HepG2 (cell line): ENCODE data around the gene CACHD1. TPM values are rescaled to one million over a fixed set of nuclear protein-coding genes. Genes with fewer than 3 reads are reported as not detected.

ENCODE experiments used
- ATAC-seq: fragments of 200-7000 bp; cut with Tn5 transposase; 3 replicates; pipeline ENCODE4 v1.9.1; 2020; ENCODE audit warnings: mild to moderate bottlenecking, moderate library complexity
- BruUV-seq: library from RNA; stranded (reverse); fragments of 400-500 nt; replicated peaks from 2 replicates; lab custom pipeline; 2021; lab: Mats Ljungman, UMichigan
- CTCF ChIA-PET: fragments of 300-600 bp; formaldehyde crosslinking; extraction: SDS; loops from one replicate; lab custom pipeline; 2021; ENCODE audit warnings: low total read pairs, inconsistent platforms, low intra/inter-chr PET ratio; lab: Yijun Ruan, JAX
- POLR2A ChIA-PET: fragments of 350-600 bp; sonication (Branson Sonifier 250); formaldehyde crosslinking; loops from one replicate; lab custom pipeline; 2020; ENCODE audit warnings: antibody characterized with exemption, inconsistent platforms; lab: Yijun Ruan, JAX
- DNase-seq: peaks from one replicate; pipeline ENCODE4 v3.0.0-alpha.2; 2015; ENCODE audit warnings: low spot score
- FAIRE-seq: peaks from 3 replicates; lab custom pipeline; 2011; peaks lifted over from hg19 to GRCh38; lab: Jason Lieb, UNC
- H2AFZ ChIP-seq: one replicate; pipeline ENCODE4 v1.6.1; 2011; ENCODE audit warnings: low read length, inconsistent platforms
- H3K27ac ChIP-seq: fragments of 300-600 bp; 3 replicates; pipeline ENCODE4 v1.8.0; 2011; ENCODE audit warnings: mixed run types, mild to moderate bottlenecking, mixed read lengths, low read length, inconsistent platforms; ENCODE audit not compliant: insufficient read depth; ENCODE audit errors: extremely low read length
- H3K27me3 ChIP-seq, 2 experiments: fragments of 200-600 bp in 1 of 2; 2 replicates in 1 of 2; 3 replicates in 1 of 2; pipeline versions ENCODE4 v1.6.0 to v1.8.0; 2011; ENCODE audit warnings: low read length in 2 of 2, mild to moderate bottlenecking in 2 of 2, moderate library complexity in 2 of 2, inconsistent platforms in 1 of 2; ENCODE audit not compliant: insufficient read depth in 2 of 2, control insufficient read depth in 1 of 2
- H3K36me3 ChIP-seq, 2 experiments: fragments of 200-600 bp in 1 of 2; replicated peaks in 1 of 2; 2 replicates in 1 of 2; 3 replicates in 1 of 2; pipeline versions ENCODE4 v1.5.1 to v1.8.0; 2011; ENCODE audit warnings: low read length in 2 of 2, inconsistent platforms in 1 of 2; ENCODE audit not compliant: insufficient read depth in 2 of 2, control insufficient read depth in 1 of 2
- H3K4me1 ChIP-seq: 2 replicates; pipeline ENCODE4 v1.5.1; 2012; ENCODE audit warnings: low read length, inconsistent platforms; ENCODE audit not compliant: insufficient read depth
- H3K4me2 ChIP-seq: 2 replicates; pipeline ENCODE4 v1.6.0; 2011; ENCODE audit warnings: low read depth, low read length, inconsistent platforms
- H3K4me3 ChIP-seq, 3 experiments: fragments of 200-600 bp in 1 of 3; sonication (generic), shearing (Covaris generic) in 1 of 3; replicated peaks in 1 of 3; 2 replicates each; pipeline ENCODE4 v1.5.1; 2011 to 2016; ENCODE audit warnings: low read length in 3 of 3, inconsistent platforms in 2 of 3, low read depth in 2 of 3, mild to moderate bottlenecking in 2 of 3, control low read depth in 1 of 3, mixed read lengths in 1 of 3; ENCODE audit not compliant: insufficient read depth in 1 of 3
- H3K79me2 ChIP-seq: one replicate; pipeline ENCODE4 v1.6.1; 2011; ENCODE audit warnings: low read length, inconsistent platforms; ENCODE audit not compliant: insufficient read depth
- H3K9ac ChIP-seq: 2 replicates; pipeline ENCODE4 v1.6.0; 2011; ENCODE audit warnings: mild to moderate bottlenecking, low read depth, low read length, inconsistent platforms; ENCODE audit not compliant: insufficient read depth
- H3K9me3 ChIP-seq: 2 replicates; pipeline ENCODE4 v1.5.1; 2012; ENCODE audit warnings: mild to moderate bottlenecking, low read length
- H4K20me1 ChIP-seq: 2 replicates; pipeline ENCODE4 v1.6.0; 2011; ENCODE audit warnings: inconsistent platforms, mild to moderate bottlenecking, low read length, moderate library complexity; ENCODE audit not compliant: insufficient read depth
- NBN ChIP-seq: fragments of 450-650 bp; conservative IDR thresholded peaks from 2 replicates; pipeline ENCODE4 v1.6.1; 2017
- POLR2AphosphoS2 ChIP-seq: IDR thresholded peaks from 2 replicates; pipeline ENCODE4 v1.6.1; 2011; ENCODE audit warnings: low read depth, low read length, improper control_type of control experiment
- TMF1 ChIP-seq: sonication (generic); formaldehyde crosslinking; IDR thresholded peaks from 2 replicates; pipeline ENCODE4 v1.8.1; 2022; ENCODE audit warnings: low read depth, missing genetic modification reagents
- ZNF350 ChIP-seq: sonication (generic); formaldehyde crosslinking; IDR thresholded peaks from 2 replicates; pipeline ENCODE4 v1.4.0; 2020; ENCODE audit warnings: mild to moderate bottlenecking, low read depth, missing genetic modification reagents, borderline replicate concordance
- ZNF672 ChIP-seq: sonication (generic); formaldehyde crosslinking; IDR thresholded peaks from 2 replicates; pipeline ENCODE4 v1.8.1; 2022; ENCODE audit warnings: missing genetic modification reagents
- ZSCAN12 ChIP-seq: sonication (generic); formaldehyde crosslinking; IDR thresholded peaks from 2 replicates; pipeline ENCODE4 v1.9.0; 2021; ENCODE audit warnings: mild to moderate bottlenecking, missing genetic modification reagents
- WGBS: methylation state at CpG from one replicate; pipeline ENCODE4 v1.1.6; 2017; ENCODE audit warnings: low lambda C conversion rate; 5-methylcytosine and 5-hydroxymethylcytosine counted together
- in situ Hi-C: cut with HindIII; loops from 2 replicates; pipeline ENCODE4 v1.10.0; 2017; ENCODE audit warnings: low pct_unique_long_range_greater_than_20kb; ENCODE audit not compliant: extremely low pct_ligation_motif_present
- intact Hi-C: fragments of 100-400 bp; cut with micrococcal nuclease; formaldehyde crosslinking; loops from one replicate; pipeline ENCODE4 v1.10.0; 2022; ENCODE audit not compliant: unreplicated experiment
- polyA plus RNA-seq, 8 experiments: library from polyadenylated mRNA; depleted of rRNA in 3 of 8; stranded (reverse) in 7 of 8; unstranded in 1 of 8; fragments of >200 nt; fragmentation: Illumina TruSeq in 4 of 8; extraction: Trizol in 4 of 8; gene quantifications; 2 replicates each; pipeline versions ENCODE4 v1.2.1 to v1.2.3, GENCODE V29; 2011 to 2016; ENCODE audit warnings: low read depth in 4 of 8, missing spikeins in 1 of 8, mixed read lengths in 1 of 8; ENCODE audit not compliant: insufficient read depth in 1 of 8
- total RNA-seq, 5 experiments: library from RNA; depleted of rRNA; stranded (reverse); fragments of >200 nt; fragmentation: Illumina TruSeq; extraction: Trizol; gene quantifications; 2 replicates each; pipeline ENCODE4 v1.2.3, GENCODE V29; 2016; ENCODE audit warnings: low read depth in 1 of 5
- TF ChIP-seq, protein P1 (sequence below): sonication (generic); formaldehyde crosslinking; conservative IDR thresholded peaks from 2 replicates; pipeline ENCODE4 v1.8.0; 2022; ENCODE audit warnings: missing genetic modification reagents
- TF ChIP-seq, protein P2 (sequence below): sonication (generic); formaldehyde crosslinking; IDR thresholded peaks from 2 replicates; pipeline ENCODE4 v1.4.0; 2020; ENCODE audit warnings: missing genetic modification reagents
- TF ChIP-seq, protein P3 (sequence below): sonication (generic); formaldehyde crosslinking; IDR thresholded peaks from 2 replicates; pipeline ENCODE4 v1.4.0; 2020; ENCODE audit warnings: missing genetic modification reagents
- TF ChIP-seq, protein P4 (sequence below): sonication (generic); formaldehyde crosslinking; IDR thresholded peaks from 2 replicates; pipeline ENCODE4 v1.5.1; 2020; ENCODE audit warnings: mild to moderate bottlenecking, missing genetic modification reagents

CACHD1 gene
- total and polyA plus RNA-seq, 2 of the 13 experiments (the other 11 are each of a cell fraction or from before 2014, with no cell fraction given) = 0.11 TPM; not detected in 1

DNA sequence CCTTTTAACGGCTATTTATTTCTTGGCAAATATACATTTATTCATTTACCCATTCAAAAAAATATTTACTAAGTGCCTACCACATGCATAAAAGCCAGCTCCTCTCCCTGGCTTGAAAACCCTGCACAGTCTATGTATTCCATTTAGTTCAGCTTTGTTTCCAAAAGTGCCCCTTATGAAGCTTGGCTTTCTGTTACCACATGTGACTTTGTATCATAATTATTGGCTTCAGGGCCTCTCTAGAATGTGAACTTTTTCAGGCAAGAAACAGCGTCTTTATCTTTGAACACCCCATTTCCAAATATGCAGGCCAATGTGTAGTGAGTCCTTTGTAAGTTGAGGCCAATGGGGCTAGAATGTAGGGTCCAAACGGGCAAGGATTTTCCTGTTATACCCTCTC, 69.4 kb downstream of the CACHD1 start (continued):
- TF ChIP-seq, protein P1, sequence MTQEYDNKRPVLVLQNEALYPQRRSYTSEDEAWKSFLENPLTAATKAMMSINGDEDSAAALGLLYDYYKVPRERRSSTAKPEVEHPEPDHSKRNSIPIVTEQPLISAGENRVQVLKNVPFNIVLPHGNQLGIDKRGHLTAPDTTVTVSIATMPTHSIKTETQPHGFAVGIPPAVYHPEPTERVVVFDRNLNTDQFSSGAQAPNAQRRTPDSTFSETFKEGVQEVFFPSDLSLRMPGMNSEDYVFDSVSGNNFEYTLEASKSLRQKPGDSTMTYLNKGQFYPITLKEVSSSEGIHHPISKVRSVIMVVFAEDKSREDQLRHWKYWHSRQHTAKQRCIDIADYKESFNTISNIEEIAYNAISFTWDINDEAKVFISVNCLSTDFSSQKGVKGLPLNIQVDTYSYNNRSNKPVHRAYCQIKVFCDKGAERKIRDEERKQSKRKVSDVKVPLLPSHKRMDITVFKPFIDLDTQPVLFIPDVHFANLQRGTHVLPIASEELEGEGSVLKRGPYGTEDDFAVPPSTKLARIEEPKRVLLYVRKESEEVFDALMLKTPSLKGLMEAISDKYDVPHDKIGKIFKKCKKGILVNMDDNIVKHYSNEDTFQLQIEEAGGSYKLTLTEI (CRISPR knock-in tag) = no peak
- no peak for TF ChIP-seq ZNF672 (CRISPR knock-in tag)
- no peak for TF ChIP-seq ZSCAN12 (CRISPR knock-in tag)

DNA sequence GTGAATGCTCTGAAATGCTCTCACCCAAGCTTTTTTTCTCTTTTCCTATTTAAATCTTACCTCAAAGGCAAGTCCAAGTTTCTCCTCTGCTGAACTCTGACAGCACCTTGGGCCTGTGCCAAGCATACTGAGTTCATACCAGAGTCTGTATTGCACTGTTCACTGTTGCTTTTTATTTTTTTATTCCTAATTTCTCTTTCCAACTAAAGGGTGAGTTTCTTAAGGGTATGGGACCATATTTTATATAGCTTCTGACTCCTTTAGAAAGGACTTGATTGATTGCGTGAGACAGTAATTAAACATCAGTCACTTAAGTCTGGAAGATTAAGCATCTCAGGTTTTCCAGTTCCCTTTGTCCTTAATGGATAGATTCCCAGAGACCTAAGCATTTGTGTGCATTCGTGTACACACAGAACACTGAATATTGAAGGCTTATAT, 69.9 kb downstream of the CACHD1 start:
- no peak for ATAC-seq
- H3K27ac ChIP-seq = no peak overlapping the region
- POLR2A ChIA-PET = no interaction called here
- no peaks in the 10 kb centered on the region for H4K20me1 ChIP-seq
- no peak overlapping the region for H3K4me3 ChIP-seq
- CTCF ChIA-PET = no interaction called here
- WGBS = 47% methylated on average over 2 of the region's 2 CpGs
- intact Hi-C loops (no loop called here), in situ Hi-C loops (no loop called here)
- no peak overlapping the region for H3K4me2 ChIP-seq
- no peaks in the 10 kb centered on the region for H3K36me3 ChIP-seq
- no peak for DNase-seq
- peaks cover 0 to 3% of the 10 kb centered on the region in 2 experiments; a peak in 1 of 5 replicates for H3K27me3 ChIP-seq
- no peak for FAIRE-seq
- TF ChIP-seq TMF1 (CRISPR knock-in tag) (no peak), POLR2AphosphoS2 (no peak), ZNF350 (CRISPR knock-in tag) (no peak), NBN (no peak)
- TF ChIP-seq, protein P2, sequence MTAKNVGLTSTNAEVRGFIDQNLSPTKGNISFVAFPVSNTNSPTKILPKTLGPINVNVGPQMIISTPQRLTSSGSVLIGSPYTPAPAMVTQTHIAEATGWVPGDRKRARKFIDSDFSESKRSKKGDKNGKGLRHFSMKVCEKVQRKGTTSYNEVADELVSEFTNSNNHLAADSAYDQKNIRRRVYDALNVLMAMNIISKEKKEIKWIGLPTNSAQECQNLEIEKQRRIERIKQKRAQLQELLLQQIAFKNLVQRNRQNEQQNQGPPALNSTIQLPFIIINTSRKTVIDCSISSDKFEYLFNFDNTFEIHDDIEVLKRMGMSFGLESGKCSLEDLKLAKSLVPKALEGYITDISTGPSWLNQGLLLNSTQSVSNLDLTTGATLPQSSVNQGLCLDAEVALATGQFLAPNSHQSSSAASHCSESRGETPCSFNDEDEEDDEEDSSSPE (CRISPR knock-in tag) = no peak
- TF ChIP-seq, protein P3, sequence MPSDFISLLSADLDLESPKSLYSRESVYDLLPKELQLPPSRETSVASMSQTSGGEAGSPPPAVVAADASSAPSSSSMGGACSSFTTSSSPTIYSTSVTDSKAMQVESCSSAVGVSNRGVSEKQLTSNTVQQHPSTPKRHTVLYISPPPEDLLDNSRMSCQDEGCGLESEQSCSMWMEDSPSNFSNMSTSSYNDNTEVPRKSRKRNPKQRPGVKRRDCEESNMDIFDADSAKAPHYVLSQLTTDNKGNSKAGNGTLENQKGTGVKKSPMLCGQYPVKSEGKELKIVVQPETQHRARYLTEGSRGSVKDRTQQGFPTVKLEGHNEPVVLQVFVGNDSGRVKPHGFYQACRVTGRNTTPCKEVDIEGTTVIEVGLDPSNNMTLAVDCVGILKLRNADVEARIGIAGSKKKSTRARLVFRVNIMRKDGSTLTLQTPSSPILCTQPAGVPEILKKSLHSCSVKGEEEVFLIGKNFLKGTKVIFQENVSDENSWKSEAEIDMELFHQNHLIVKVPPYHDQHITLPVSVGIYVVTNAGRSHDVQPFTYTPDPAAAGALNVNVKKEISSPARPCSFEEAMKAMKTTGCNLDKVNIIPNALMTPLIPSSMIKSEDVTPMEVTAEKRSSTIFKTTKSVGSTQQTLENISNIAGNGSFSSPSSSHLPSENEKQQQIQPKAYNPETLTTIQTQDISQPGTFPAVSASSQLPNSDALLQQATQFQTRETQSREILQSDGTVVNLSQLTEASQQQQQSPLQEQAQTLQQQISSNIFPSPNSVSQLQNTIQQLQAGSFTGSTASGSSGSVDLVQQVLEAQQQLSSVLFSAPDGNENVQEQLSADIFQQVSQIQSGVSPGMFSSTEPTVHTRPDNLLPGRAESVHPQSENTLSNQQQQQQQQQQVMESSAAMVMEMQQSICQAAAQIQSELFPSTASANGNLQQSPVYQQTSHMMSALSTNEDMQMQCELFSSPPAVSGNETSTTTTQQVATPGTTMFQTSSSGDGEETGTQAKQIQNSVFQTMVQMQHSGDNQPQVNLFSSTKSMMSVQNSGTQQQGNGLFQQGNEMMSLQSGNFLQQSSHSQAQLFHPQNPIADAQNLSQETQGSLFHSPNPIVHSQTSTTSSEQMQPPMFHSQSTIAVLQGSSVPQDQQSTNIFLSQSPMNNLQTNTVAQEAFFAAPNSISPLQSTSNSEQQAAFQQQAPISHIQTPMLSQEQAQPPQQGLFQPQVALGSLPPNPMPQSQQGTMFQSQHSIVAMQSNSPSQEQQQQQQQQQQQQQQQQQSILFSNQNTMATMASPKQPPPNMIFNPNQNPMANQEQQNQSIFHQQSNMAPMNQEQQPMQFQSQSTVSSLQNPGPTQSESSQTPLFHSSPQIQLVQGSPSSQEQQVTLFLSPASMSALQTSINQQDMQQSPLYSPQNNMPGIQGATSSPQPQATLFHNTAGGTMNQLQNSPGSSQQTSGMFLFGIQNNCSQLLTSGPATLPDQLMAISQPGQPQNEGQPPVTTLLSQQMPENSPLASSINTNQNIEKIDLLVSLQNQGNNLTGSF (CRISPR knock-in tag) = no peak
- TF ChIP-seq, protein P4, sequence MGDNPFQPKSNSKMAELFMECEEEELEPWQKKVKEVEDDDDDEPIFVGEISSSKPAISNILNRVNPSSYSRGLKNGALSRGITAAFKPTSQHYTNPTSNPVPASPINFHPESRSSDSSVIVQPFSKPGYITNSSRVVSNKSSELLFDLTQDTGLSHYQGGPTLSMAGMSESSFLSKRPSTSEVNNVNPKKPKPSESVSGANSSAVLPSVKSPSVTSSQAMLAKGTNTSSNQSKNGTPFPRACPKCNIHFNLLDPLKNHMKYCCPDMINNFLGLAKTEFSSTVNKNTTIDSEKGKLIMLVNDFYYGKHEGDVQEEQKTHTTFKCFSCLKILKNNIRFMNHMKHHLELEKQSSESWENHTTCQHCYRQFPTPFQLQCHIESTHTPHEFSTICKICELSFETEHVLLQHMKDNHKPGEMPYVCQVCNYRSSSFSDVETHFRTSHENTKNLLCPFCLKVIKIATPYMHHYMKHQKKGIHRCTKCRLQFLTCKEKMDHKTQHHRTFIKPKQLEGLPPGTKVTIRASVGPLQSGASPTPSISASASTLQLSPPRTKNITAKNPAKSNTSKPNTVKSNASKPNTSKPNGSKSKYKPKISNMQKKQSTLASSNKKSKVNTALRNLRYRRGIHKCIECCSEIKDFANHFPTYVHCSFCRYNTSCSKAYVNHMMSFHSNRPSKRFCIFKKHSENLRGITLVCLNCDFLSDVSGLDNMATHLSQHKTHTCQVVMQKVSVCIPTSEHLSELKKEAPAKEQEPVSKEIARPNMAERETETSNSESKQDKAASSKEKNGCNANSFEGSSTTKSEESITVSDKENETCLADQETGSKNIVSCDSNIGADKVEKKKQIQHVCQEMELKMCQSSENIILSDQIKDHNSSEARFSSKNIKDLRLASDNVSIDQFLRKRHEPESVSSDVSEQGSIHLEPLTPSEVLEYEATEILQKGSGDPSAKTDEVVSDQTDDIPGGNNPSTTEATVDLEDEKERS (CRISPR knock-in tag) = no peak
- H3K79me2 ChIP-seq = no peaks in the 10 kb centered on the region
- H3K4me1 ChIP-seq = peaks cover 17% of the 10 kb centered on the region
- no peak overlapping the region for H2AFZ ChIP-seq
- H3K9me3 ChIP-seq = no peaks in the 10 kb centered on the region
- no peak overlapping the region for H3K9ac ChIP-seq
- BruUV-seq = no TSS peak
